ENCODE results near the gene MARCHF10.

- TF ChIP-seq POLR2A (IDR thresholded peaks at IDR 0.05) (no peak), CTCF (IDR thresholded peaks at IDR 0.05) (no peak)
Measured at GRCh38 chr17:62796291-62796690, 11.8 kb downstream of the MARCHF10 start.

Measured in breast epithelium (tissue), 3 donors.